GM12878 (cell line): ENCODE data around the gene TCEANC2. TPM values are rescaled to one million over a fixed set of nuclear protein-coding genes. Genes with fewer than 3 reads are reported as not detected.

Experiments used
- ATF3 ChIP-seq: IDR thresholded peaks from 2 replicates; pipeline ENCODE4 v1.6.1; 2011; ENCODE audit warnings: low read depth, mild to moderate bottlenecking, low read length, moderate library complexity, borderline replicate concordance; ENCODE audit errors: extremely low read depth
- BCL11A ChIP-seq: IDR thresholded peaks from 2 replicates; pipeline ENCODE4 v1.6.1; 2011; ENCODE audit warnings: low read depth, low read length
- BRCA1 ChIP-seq: IDR thresholded peaks from 2 replicates; pipeline ENCODE4 v1.6.1; 2011; ENCODE audit warnings: low read depth, low read length, improper control_type of control experiment
- CBX5 ChIP-seq: sonication (generic); IDR thresholded peaks from 2 replicates; pipeline ENCODE4 v1.6.1; 2016; ENCODE audit warnings: low read depth, moderate library complexity, mild to moderate bottlenecking, inconsistent platforms
- EED ChIP-seq: sonication (generic); IDR thresholded peaks from 2 replicates; pipeline ENCODE4 v1.6.1; 2016; ENCODE audit warnings: antibody characterized with exemption, low read depth
- ESRRA ChIP-seq: IDR thresholded peaks from 2 replicates; pipeline ENCODE4 v1.6.1; 2012; ENCODE audit warnings: mild to moderate bottlenecking, low read length, improper control_type of control experiment
- ETV6 ChIP-seq, 2 experiments: fragments of 450-650 bp in 1 of 2; IDR thresholded peaks in 1 of 2; conservative IDR thresholded peaks in 1 of 2; 2 replicates each; pipeline ENCODE4 v1.6.1; 2014; ENCODE audit warnings: antibody characterized with exemption in 1 of 2, borderline replicate concordance in 1 of 2, low read depth in 1 of 2, mild to moderate bottlenecking in 1 of 2, moderate library complexity in 1 of 2
- GABPA ChIP-seq: IDR thresholded peaks from 2 replicates; pipeline ENCODE4 v1.6.1; 2014; ENCODE audit warnings: antibody characterized with exemption, low read depth, mild to moderate bottlenecking, inconsistent platforms
- GATAD2B ChIP-seq: fragments of 450-650 bp; conservative IDR thresholded peaks from 2 replicates; pipeline ENCODE4 v1.6.1; 2017; ENCODE audit warnings: low read depth, mild to moderate bottlenecking, moderate library complexity
- HDAC6 ChIP-seq: fragments of 200-600 bp; sonication (generic); IDR thresholded peaks from one replicate; pipeline ENCODE4 v1.8.0; 2017; ENCODE audit warnings: antibody characterized with exemption; ENCODE audit not compliant: unreplicated experiment
- NR2F1 ChIP-seq: fragments of 450-650 bp; conservative IDR thresholded peaks from 2 replicates; pipeline ENCODE4 v1.6.1; 2017; ENCODE audit warnings: mild to moderate bottlenecking
- PKNOX1 ChIP-seq: fragments of 450-650 bp; IDR thresholded peaks from 2 replicates; pipeline ENCODE4 v1.6.1; 2016; ENCODE audit warnings: mild to moderate bottlenecking
- POLR2AphosphoS2 ChIP-seq: IDR thresholded peaks from 2 replicates; pipeline ENCODE4 v1.6.1; 2011; ENCODE audit warnings: low read depth, mild to moderate bottlenecking, low read length, improper control_type of control experiment, moderate library complexity
- SIX5 ChIP-seq: IDR thresholded peaks from 2 replicates; pipeline ENCODE4 v1.6.1; 2011; ENCODE audit warnings: mild to moderate bottlenecking, low read depth, low read length, moderate library complexity; ENCODE audit not compliant: severe bottlenecking
- SUZ12 ChIP-seq: fragments of 200-600 bp; sonication (generic); IDR thresholded peaks from one replicate; pipeline ENCODE4 v1.6.1; 2018; ENCODE audit warnings: antibody characterized with exemption, mild to moderate bottlenecking; ENCODE audit not compliant: unreplicated experiment
- ZBTB33 ChIP-seq: fragments of 450-650 bp; IDR thresholded peaks from 2 replicates; pipeline ENCODE4 v1.6.1; 2017; ENCODE audit warnings: mild to moderate bottlenecking
- polyA plus RNA-seq, 11 experiments: library from polyadenylated mRNA; depleted of rRNA in 4 of 11; unstranded in 6 of 11; stranded (reverse) in 5 of 11; fragments of >200 nt; fragmentation: Nextera tagmentation in 4 of 11; fragmentation: Illumina TruSeq in 1 of 11; extraction: Ambion mirVana in 4 of 11; extraction: Trizol in 1 of 11; gene quantifications; 1 replicate in 1 of 11; 2 replicates in 10 of 11; pipeline versions ENCODE4 v1.2.1 to v1.2.3, GENCODE V29; 2011 to 2016; ENCODE audit warnings: inconsistent platforms in 2 of 11, missing spikeins in 2 of 11, low read depth in 1 of 11
- total RNA-seq, 4 experiments: library from RNA; depleted of rRNA in 3 of 4; stranded (reverse); fragments of >200 nt in 3 of 4; fragmentation: Illumina TruSeq in 1 of 4; extraction: Trizol in 1 of 4; gene quantifications; 2 replicates each; pipeline versions ENCODE4 v1.2.1 to v1.2.3, GENCODE V29; 2013 to 2021
- TF ChIP-seq, protein P1 (sequence below): IDR thresholded peaks from 2 replicates; pipeline ENCODE4 v1.6.1; 2012; ENCODE audit warnings: low read depth, low read length, improper control_type of control experiment
- TF ChIP-seq, protein P2 (sequence below): fragments of 450-650 bp; IDR thresholded peaks from 2 replicates; pipeline ENCODE4 v1.6.1; 2017; ENCODE audit warnings: mild to moderate bottlenecking, low read depth, inconsistent platforms; ENCODE audit not compliant: poor library complexity, severe bottlenecking
- TF ChIP-seq, protein P3 (sequence below), 3 experiments: IDR thresholded peaks in 2 of 3; conservative IDR thresholded peaks in 1 of 3; 2 replicates each; pipeline ENCODE4 v1.5.1; 2011; ENCODE audit warnings: low read depth in 3 of 3, low read length in 3 of 3, mild to moderate bottlenecking in 3 of 3, control low read depth in 2 of 3, moderate library complexity in 2 of 3, inconsistent platforms in 1 of 3, mixed read lengths in 1 of 3; ENCODE audit not compliant: control insufficient read depth in 2 of 3, insufficient read depth in 1 of 3; ENCODE audit errors: extremely low read depth in 1 of 3

The TCEANC2 gene
- total and polyA plus RNA-seq, 10 of the 15 experiments (the other 5 are each of a cell fraction or from before 2014, with no cell fraction given): 4.4 to 13.2 (median 6.4) TPM

GRCh38 chr1:54052934-54053744 lies at the start of gene TCEANC2, which contains the start of gene TMEM59 (continued):
- TF ChIP-seq BRCA1: no peak
- no peak for TF ChIP-seq ZBTB33
- no peak for TF ChIP-seq SUZ12
- peak; percentile 68; the same call in 1 of the 2 replicates for TF ChIP-seq ESRRA
- TF ChIP-seq, protein P1, sequence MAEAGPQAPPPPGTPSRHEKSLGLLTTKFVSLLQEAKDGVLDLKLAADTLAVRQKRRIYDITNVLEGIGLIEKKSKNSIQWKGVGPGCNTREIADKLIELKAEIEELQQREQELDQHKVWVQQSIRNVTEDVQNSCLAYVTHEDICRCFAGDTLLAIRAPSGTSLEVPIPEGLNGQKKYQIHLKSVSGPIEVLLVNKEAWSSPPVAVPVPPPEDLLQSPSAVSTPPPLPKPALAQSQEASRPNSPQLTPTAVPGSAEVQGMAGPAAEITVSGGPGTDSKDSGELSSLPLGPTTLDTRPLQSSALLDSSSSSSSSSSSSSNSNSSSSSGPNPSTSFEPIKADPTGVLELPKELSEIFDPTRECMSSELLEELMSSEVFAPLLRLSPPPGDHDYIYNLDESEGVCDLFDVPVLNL: peak; percentile 44; the same call in 1 of the 2 replicates
- peak; percentile 96 for TF ChIP-seq GABPA
- peak; percentile 19; the same call in 1 of the 2 replicates for TF ChIP-seq ATF3
- TF ChIP-seq EED: no peak
- no peak for TF ChIP-seq NR2F1
- TF ChIP-seq BCL11A: 0 out of 2 replicates have a peak, but pooled peaks have one; percentile 2
- TF ChIP-seq, protein P2, sequence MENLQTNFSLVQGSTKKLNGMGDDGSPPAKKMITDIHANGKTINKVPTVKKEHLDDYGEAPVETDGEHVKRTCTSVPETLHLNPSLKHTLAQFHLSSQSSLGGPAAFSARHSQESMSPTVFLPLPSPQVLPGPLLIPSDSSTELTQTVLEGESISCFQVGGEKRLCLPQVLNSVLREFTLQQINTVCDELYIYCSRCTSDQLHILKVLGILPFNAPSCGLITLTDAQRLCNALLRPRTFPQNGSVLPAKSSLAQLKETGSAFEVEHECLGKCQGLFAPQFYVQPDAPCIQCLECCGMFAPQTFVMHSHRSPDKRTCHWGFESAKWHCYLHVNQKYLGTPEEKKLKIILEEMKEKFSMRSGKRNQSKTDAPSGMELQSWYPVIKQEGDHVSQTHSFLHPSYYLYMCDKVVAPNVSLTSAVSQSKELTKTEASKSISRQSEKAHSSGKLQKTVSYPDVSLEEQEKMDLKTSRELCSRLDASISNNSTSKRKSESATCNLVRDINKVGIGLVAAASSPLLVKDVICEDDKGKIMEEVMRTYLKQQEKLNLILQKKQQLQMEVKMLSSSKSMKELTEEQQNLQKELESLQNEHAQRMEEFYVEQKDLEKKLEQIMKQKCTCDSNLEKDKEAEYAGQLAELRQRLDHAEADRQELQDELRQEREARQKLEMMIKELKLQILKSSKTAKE: no peak
- TF ChIP-seq, protein P3, sequence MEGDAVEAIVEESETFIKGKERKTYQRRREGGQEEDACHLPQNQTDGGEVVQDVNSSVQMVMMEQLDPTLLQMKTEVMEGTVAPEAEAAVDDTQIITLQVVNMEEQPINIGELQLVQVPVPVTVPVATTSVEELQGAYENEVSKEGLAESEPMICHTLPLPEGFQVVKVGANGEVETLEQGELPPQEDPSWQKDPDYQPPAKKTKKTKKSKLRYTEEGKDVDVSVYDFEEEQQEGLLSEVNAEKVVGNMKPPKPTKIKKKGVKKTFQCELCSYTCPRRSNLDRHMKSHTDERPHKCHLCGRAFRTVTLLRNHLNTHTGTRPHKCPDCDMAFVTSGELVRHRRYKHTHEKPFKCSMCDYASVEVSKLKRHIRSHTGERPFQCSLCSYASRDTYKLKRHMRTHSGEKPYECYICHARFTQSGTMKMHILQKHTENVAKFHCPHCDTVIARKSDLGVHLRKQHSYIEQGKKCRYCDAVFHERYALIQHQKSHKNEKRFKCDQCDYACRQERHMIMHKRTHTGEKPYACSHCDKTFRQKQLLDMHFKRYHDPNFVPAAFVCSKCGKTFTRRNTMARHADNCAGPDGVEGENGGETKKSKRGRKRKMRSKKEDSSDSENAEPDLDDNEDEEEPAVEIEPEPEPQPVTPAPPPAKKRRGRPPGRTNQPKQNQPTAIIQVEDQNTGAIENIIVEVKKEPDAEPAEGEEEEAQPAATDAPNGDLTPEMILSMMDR (IDR thresholded peaks at IDR 0.05 in 2 of 3, conservative IDR thresholded peaks at IDR 0.05 in 1 of 3; ENCODE audit: control insufficient read depth in 2 of 3, extremely low read depth in 1 of 3, insufficient read depth in 1 of 3, low read depth in 3 of 3, low read length in 3 of 3): no peak
- no peak; the same call in 1 of the 2 replicates for TF ChIP-seq CBX5
- TF ChIP-seq POLR2AphosphoS2: 0 out of 2 replicates have a peak, but pooled peaks have one; percentile 54
- peak; percentile 92 for TF ChIP-seq PKNOX1
- TF ChIP-seq GATAD2B: peak; percentile 32; the same call in 1 of the 2 replicates
- peak; percentile 99 for TF ChIP-seq SIX5
- TF ChIP-seq ETV6 (conservative IDR thresholded peaks at IDR 0.05 in 1 of 2, IDR thresholded peaks at IDR 0.05 in 1 of 2; ENCODE audit: borderline replicate concordance in 1 of 2, low read depth in 1 of 2): peak in 1 of 2 experiments; percentile 49; a peak in 1 of 4 replicates
- TF ChIP-seq HDAC6: no peak
